ENCODE data around the gene NDST3.

GRCh38 chr4:118085700-118086099 lies 51.4 kb downstream of the NDST3 start:
- no peak for TF ChIP-seq CTCF (IDR thresholded peaks at IDR 0.05)
- no peak for TF ChIP-seq EZH2 (IDR thresholded peaks at IDR 0.05)
- no peak for TF ChIP-seq EZH2phosphoT487 (IDR thresholded peaks at IDR 0.05)

Data from neural progenitor cell (in vitro differentiated cells).